ENCODE data around the gene XPO4.
"Not testable (repeated sequence)": the region's sequence is repeated elsewhere in the genome, so short reads cannot be mapped to it uniquely, and the experiment has no call there.

XPO4 gene

DNA sequence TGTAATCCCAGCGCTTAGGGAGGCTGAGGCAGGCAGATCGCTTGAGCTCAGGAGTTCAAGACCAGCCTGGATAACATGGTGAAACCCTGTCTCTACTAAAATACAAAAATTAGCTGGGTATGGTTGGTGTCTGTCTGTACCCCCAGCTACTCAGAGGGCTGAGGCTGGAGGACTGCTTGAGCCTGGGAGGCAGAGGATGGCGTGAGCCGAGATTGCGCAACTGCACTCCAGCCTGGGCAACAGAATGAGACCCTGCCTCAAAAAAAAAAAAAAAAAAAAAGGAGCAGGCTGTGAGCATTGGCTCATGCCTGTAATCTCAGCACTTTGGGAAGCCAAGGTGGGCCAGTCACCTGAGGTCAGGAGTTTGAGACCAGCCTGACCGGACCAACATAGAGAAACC, 12.0 kb downstream of the XPO4 start:
- DNase-seq = not testable (repeated sequence)

DNA sequence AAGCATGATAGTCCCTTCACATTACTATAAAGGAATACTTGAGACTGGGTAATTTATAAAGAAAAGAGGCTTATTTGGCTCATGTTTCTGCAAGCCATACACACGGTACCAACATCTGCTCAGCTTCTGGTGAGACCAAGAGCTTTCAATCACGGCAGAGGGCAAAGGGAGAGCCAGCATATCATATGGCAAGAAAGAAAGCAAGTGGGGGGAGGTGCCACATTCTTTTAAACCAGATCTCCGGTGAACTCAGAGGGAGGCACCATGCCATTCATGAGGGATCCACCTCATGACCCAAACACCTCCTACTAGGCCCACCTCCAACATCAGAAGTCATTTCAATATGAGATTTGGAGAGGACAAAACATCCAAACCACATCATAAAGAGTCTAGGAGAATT, 20.3 kb downstream of the XPO4 start:
- no peak for DNase-seq

GRCh38 chr13:20877902-20878301, 24.6 kb downstream of the XPO4 start:
- DNase-seq = no peak

- DNase-seq = not testable (repeated sequence)
Observed at GRCh38 chr13:20876802-20877201, 25.7 kb downstream of the XPO4 start.

- not testable (repeated sequence) for DNase-seq
Observed at GRCh38 chr13:20874439-20874838, 28.1 kb downstream of the XPO4 start.

GRCh38 chr13:20873348-20873747, 29.2 kb downstream of the XPO4 start:
- DNase-seq = no peak

- no peak for DNase-seq
Observed at GRCh38 chr13:20870829-20871228, 31.7 kb downstream of the XPO4 start.

DNA sequence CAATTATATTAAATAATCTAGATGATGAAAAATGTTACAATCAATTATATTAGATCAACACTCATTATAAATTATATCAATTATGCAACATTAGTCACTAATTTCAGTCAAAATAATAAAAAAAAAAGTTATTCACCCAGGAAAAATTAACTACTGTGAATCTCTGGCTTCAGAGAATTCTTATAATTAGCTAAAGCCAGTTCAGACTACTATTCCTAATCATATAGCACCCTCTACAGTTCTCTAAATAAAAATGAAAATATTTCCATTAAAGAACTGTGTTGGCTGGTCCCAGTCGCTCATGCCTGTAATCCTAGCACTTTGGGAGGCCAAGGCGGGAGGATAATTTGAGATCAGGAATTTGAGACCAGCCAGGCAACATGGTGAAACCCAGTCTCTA, 33.0 kb downstream of the XPO4 start:
- DNase-seq = no peak

DNA sequence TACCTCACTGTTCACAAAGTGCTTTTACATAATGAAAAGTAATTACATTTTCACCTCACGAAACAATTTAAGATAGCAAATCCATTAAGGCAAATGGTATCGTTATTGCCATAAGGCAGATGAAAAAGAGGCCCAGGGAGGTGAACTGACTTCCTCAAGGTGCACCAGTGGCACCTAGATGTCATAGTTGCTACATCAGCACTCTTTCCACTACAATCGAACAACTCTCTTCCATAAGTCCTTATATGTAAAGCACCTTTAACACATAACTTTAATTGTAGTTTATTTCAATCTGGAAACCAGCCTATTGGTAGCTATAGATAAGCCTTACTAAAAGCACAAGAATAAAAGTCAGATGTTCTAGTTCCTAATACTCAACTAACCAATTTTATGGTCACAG, 35.1 kb downstream of the XPO4 start:
- DNase-seq = no peak

DNA sequence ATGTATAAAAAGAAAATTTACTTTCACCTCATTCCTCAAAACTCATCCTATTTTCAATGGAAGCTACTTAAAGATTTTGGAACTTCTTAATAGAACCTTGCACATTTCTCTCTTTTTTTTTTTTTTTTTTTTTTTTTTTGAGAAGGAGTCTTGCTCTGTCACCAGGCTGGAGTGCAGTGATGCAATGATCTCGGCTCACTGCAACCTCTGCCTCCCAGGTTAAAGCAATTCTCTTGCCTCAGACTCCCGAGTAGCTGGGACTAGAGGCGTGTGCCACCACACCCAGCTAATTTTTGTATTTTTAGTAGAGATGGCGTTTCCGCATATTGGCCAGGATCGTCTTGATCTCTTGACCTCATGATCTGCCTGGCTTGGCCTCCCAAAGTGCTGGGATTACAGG, 40.9 kb downstream of the XPO4 start:
- DNase-seq = not testable (repeated sequence)

- DNase-seq = no peak
Observed at GRCh38 chr13:20860844-20861243, 41.7 kb downstream of the XPO4 start.

- DNase-seq = no peak
Observed at GRCh38 chr13:20856650-20857049, 45.9 kb downstream of the XPO4 start.

DNA sequence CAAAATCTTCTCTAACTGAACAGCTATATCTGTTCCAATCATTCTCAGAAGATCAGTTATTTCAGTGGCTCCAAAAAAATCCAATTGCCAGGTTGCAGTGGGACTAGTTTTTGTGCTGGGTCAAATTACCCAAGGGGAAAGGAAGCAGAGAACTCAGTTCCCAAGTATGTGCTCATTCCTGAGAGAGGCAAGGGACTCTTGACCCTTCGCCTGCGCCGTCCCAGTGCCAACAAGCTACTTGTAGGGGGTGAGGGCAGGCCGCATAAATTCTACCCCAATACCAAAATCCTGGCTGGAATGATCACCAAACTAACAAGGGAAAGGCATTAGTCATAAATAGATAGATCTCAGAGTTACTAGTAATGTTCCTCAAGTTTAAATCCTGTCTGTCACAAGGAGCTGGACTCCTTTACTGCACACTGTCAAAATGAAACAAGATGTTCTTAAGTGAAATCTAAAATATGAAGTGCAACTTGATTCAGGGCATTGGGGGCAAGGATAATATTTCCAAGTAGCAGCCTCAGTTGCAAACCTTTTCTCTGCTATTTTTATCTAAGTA, 50.6 kb downstream of the XPO4 start:
- DNase-seq = no peak

DNA sequence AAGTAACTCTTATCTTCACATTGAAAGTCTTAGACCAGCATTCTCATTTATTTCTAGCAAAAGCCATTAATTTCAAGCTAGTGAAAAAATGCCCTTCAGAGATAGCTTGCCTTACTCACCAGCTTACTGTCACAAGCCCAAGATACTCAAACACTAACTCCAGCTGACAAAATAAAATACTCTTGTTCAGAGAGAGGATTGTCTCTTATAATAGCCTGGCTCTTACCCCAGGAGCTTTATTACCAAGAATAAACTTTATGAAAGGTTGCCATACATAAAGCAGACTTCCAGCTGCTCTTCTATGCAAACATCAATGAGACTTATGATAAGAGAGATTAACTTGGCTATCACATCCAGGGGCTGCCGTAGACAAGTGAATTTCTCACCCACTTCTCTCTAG, 53.6 kb downstream of the XPO4 start:
- DNase-seq = no peak

DNA sequence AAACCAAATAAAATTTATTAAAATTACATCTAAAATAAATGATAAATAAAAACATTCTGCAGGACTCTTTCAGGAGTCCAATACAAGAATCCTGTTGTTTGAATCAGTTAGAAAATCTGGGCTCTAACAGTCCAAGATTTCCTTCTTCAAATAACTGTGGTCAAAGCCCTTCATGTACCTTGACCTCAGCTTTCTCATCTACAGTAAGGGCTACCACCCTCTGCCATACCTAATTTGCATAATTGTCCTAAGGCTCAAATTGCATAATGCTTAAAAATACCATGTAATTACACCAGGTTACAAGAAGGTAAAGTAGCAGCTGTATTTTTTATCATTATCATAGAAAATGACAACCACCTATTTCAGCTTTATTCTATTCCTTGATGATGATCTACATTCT, 54.3 kb downstream of the XPO4 start:
- DNase-seq = no peak

DNA sequence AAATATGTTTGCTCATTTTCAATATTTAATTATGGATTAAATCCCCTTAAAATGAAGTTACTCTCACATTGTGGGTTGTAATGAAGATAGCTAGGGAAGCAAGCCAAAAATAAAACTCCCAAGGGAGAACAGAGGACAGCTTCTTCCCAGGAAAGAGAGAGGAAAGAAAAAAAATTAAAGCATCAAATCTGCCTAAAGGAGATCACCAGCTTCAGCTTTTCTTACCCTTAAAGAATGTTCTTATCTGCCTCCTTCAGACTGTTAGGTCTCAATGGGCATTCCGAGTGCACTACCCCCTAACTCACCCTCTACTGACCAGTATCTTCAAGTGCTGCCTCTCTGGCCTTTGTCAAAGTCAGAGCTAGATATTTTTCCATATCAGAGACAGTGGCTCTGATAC, 55.2 kb downstream of the XPO4 start:
- DNase-seq = no peak

GRCh38 chr13:20843166-20843565, 59.4 kb downstream of the XPO4 start:
- no peak for DNase-seq

DNA sequence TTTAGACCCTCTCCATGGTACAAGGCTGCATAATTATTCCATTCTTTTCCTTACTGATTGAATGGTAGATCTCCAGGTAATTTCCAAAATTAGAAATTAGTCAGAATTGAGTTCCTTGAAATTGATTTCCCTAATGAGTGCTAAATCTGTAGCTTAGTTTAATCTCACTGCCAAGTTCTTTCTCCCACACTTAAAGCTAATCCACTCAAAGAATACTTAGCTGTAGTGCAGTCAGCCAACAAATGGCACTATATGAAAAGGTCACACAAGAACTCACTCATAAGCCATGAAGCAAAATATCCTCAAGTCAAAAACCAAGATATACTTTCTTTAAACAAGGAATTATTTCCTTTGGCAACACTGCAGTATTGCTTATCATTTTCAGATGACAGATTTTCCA, 62.0 kb downstream of the XPO4 start:
- no peak for DNase-seq

DNA sequence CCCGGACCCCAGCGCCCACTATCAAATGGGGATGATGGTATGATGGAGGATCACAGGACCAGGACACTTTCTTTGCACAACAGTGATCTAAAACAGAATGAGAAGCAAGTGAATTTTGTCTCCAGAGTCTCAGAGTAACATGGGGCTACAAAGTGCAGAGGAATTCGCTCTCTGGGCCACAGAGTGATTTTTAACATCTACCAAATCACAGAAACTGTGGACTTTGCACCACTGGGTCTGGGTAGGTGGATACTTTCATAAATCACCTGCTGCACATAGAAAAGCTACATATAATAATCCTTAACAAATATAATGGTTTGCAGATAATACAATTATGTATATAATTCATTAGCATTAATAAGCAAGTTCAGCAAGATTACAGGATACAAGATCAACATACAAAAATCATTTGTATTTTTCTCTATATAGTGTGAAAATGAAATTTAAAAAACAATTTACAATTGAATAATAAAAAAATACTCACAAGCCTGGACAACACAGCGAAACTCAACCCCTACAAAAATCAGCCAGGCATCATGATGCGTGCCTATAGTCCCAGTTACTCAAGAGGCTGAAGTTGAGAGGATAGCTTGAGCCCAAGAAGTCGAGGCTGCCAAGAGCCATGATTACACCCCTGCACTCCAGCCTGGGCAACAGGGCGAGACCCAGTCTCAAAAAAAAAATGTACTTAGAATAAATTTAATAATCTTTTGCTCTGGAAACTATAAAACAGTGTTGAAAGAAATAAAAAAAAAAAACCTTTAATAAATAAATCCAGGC, 68.5 kb downstream of the XPO4 start:
- no peak for DNase-seq

DNA sequence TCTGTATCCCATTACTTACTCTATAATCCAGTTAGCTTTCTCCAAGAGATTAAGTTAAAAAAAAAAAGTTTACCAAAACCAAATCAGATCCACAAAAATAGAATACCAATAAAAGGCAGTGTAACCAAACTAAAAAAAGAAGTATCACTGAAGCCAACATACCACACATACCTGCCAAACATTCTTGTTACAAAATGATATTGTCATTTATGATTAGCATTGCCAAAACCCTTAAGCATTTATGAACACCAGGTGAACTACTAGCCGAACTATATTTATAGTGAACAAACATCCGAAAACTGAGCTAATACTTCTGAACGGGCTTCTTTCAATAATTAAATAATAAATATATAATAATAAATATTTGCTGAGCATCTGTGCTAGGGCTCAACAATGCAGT, 69.7 kb downstream of the XPO4 start:
- no peak for DNase-seq

GRCh38 chr13:20831933-20832332, 70.6 kb downstream of the XPO4 start:
- no peak for DNase-seq

- no peak for DNase-seq
Observed at GRCh38 chr13:20831254-20831653, 71.3 kb downstream of the XPO4 start.

- no peak for DNase-seq
Observed at GRCh38 chr13:20828539-20829364, 73.8 kb downstream of the XPO4 start.
